ENCODE results near the gene ZCCHC14.
"Not testable (repeated sequence)": the region's sequence is repeated elsewhere in the genome, so short reads cannot be mapped to it uniquely, and the experiment has no call there.

- not testable (repeated sequence) for TF ChIP-seq POLR2A (IDR thresholded peaks at IDR 0.05; ENCODE audit: low read depth); CTCF (IDR thresholded peaks at IDR 0.05); POLR2AphosphoS5 (IDR thresholded peaks at IDR 0.05)
These were observed 1.9 kb downstream of the ZCCHC14 start for GRCh38 chr16:87490799-87491521.

All from esophagus muscularis mucosa (tissue), 3 donors.